ENCODE measurements around the gene CPA2. TPM values are rescaled to one million over a fixed set of nuclear protein-coding genes. Genes with fewer than 3 reads are reported as not detected.
A peak's percentile ranks its signal among the peaks of the same experiment; 100 is the strongest.

Gene CPA2
- total and polyA plus RNA-seq, 8 donors: 4.1 to 65.8 (median 58.3) TPM; not detected in 1

- Histone ChIP-seq H3K27ac (peak overlapping the region in 1 of 5 donors; percentile 25), H3K27me3 (no peaks in the 10 kb centered on the region), H3K36me3 (no peaks in the 10 kb centered on the region), H3K9me3 (no peaks in the 10 kb centered on the region), H3K4me1 (no peaks in the 10 kb centered on the region), H3K4me3 (no peak overlapping the region)
- intact Hi-C loops (cut with DNase I; ENCODE audit: low total_unique reads): no loop called here
- DNase-seq: no peak
- WGBS, 5 donors: 87 to 100% (median 88%) methylated on average over 1 of the region's 1 CpG
- no peak for TF ChIP-seq POLR2AphosphoS5 (IDR thresholded peaks at IDR 0.05)
- TF ChIP-seq, protein P1, sequence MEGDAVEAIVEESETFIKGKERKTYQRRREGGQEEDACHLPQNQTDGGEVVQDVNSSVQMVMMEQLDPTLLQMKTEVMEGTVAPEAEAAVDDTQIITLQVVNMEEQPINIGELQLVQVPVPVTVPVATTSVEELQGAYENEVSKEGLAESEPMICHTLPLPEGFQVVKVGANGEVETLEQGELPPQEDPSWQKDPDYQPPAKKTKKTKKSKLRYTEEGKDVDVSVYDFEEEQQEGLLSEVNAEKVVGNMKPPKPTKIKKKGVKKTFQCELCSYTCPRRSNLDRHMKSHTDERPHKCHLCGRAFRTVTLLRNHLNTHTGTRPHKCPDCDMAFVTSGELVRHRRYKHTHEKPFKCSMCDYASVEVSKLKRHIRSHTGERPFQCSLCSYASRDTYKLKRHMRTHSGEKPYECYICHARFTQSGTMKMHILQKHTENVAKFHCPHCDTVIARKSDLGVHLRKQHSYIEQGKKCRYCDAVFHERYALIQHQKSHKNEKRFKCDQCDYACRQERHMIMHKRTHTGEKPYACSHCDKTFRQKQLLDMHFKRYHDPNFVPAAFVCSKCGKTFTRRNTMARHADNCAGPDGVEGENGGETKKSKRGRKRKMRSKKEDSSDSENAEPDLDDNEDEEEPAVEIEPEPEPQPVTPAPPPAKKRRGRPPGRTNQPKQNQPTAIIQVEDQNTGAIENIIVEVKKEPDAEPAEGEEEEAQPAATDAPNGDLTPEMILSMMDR (IDR thresholded peaks at IDR 0.05): no peak
- TF ChIP-seq POLR2A (IDR thresholded peaks at IDR 0.05): no peak
- TF ChIP-seq EP300 (IDR thresholded peaks at IDR 0.05): no peak
Observed at GRCh38 chr7:130266961-130267321, 278 bp downstream of the CPA2 start.

- no peaks in the 10 kb centered on the region for H3K9me3 ChIP-seq
- peaks cover 0 to 14% (median 11%) of the 10 kb centered on the region in 3 donors for H3K27me3 ChIP-seq
- H3K27ac ChIP-seq: no peak overlapping the region
- peaks cover 4 to 15% (median 10%) of the 10 kb centered on the region in 4 donors for H3K4me1 ChIP-seq
- no peak for DNase-seq
- no peaks in the 10 kb centered on the region for H3K36me3 ChIP-seq
- intact Hi-C loops (cut with DNase I; ENCODE audit: low total_unique reads): no loop called here
- H3K4me3 ChIP-seq: no peak overlapping the region
- WGBS, 5 donors: 68 to 74% (median 72%) methylated on average over 6 of the region's 6 CpGs
- TF ChIP-seq EP300 (IDR thresholded peaks at IDR 0.05): no peak
- no peak for TF ChIP-seq POLR2AphosphoS5 (IDR thresholded peaks at IDR 0.05)
- no peak for TF ChIP-seq POLR2A (IDR thresholded peaks at IDR 0.05)
- TF ChIP-seq, protein P1 (IDR thresholded peaks at IDR 0.05): no peak
Observed at GRCh38 chr7:130268463-130269317, 2.0 kb downstream of the CPA2 start.

DNA sequence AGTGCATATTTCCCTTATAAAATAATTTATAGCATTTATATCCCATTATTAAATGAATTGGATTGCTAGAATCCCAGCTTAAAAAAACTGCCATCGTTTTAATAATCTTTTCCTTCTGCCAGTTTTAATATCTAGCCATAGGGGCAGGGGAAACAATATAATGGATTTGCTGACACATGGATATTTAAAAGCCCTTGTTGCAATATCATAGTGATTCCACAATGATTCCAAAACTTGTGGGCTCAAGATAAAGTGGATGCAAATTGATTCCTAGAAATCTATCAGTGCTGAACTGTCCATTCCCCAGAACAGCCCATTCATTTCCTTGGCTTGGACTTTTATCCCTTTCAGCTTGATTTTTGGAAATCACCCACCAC lies 2.6 kb downstream of the CPA2 start:
- WGBS, 5 donors: 78 to 93% (median 86%) methylated on average over 1 of the region's 1 CpG
- peaks cover 4 to 21% (median 13%) of the 10 kb centered on the region in 4 donors for H3K4me1 ChIP-seq
- TF ChIP-seq, protein P1 (IDR thresholded peaks at IDR 0.05): no peak
- TF ChIP-seq POLR2AphosphoS5 (IDR thresholded peaks at IDR 0.05): no peak
- no peak for TF ChIP-seq POLR2A (IDR thresholded peaks at IDR 0.05)
- no peak for TF ChIP-seq EP300 (IDR thresholded peaks at IDR 0.05)
- H3K4me3 ChIP-seq: no peak overlapping the region
- intact Hi-C loops (cut with DNase I; ENCODE audit: low total_unique reads): no loop called here
- H3K36me3 ChIP-seq: no peaks in the 10 kb centered on the region
- no peak overlapping the region for H3K27ac ChIP-seq
- no peak for DNase-seq
- H3K9me3 ChIP-seq: no peaks in the 10 kb centered on the region
- H3K27me3 ChIP-seq: peaks cover 0 to 20% (median 15%) of the 10 kb centered on the region in 3 donors

DNA sequence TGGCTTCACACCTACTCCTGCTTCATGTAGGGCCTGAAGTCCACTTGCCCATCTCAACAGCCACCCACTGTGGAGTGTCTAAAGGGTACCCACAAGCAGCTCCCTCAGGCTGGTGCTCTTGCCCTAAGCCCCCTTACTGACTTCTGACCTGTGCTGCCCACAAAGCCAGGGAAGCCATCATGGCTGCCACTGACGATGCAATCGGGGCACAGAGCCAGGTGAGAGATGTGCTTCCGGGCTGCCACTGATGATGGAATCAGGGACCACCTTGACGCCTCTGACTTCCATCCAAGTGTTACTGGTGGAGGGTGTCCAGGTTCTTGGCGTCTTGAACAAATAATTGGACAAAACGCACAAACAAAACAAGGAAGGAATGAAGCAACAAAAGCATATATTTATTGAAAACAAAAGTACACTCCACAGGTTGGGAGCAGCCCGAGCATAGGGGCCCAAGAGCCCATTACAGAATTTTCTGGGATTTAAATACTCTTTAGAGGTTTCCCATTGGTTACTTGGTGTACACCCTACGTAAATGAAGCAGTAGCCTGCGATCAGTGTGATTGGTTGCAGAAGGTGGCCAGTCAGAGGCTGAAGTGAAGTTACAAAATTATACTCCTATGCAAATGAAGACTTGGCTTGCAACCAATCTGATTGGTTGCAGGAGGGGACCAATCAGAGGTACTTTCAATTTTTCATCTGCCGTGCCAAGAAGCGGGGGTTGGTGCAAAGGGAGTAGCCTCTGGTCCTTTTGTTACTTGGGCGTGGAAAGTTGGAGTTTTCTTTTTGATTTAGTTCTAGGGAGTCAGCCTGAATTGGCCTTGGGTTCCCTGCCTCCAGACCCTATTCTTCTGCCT lies 4.5 kb downstream of the CPA2 start:
- WGBS, 5 donors: 84 to 87% (median 86%) methylated on average over 12 of the region's 12 CpGs
- DNase-seq: peak in 1 of 2 donors; percentile 54
- Histone ChIP-seq H3K9me3 (no peaks in the 10 kb centered on the region), H3K36me3 (no peaks in the 10 kb centered on the region), H3K4me3 (no peak overlapping the region), H3K27me3 (peaks cover 0 to 27% (median 15%) of the 10 kb centered on the region in 3 donors), H3K27ac (no peak overlapping the region), H3K4me1 (peaks cover 4 to 21% (median 13%) of the 10 kb centered on the region in 4 donors)
- TF ChIP-seq POLR2AphosphoS5 (IDR thresholded peaks at IDR 0.05) (no peak), POLR2A (IDR thresholded peaks at IDR 0.05) (no peak), EP300 (IDR thresholded peaks at IDR 0.05) (no peak)
- TF ChIP-seq, protein P1 (IDR thresholded peaks at IDR 0.05): no peak
- intact Hi-C loops (cut with DNase I; ENCODE audit: low total_unique reads): no loop called here
